GM19328 (cell line): Measurements from ENCODE around the gene ZNF469.

Experiments
- ATAC-seq: cut with Tn5 transposase; IDR thresholded peaks from one replicate; pipeline ENCODE4 v1.9.1; 2021; ENCODE audit warnings: mild to moderate bottlenecking, moderate library complexity; ENCODE audit not compliant: unreplicated experiment

Gene ZNF469

GRCh38 chr16:88423448-88423850 is 40.7 kb downstream of the ZNF469 start:
- no peak for ATAC-seq

- ATAC-seq = no peak
These were observed 42.0 kb downstream of the ZNF469 start for GRCh38 chr16:88424587-88425235.

GRCh38 chr16:88426018-88426417 is 43.3 kb downstream of the ZNF469 start:
- ATAC-seq = no peak

- no peak for ATAC-seq
These were observed 44.6 kb downstream of the ZNF469 start for GRCh38 chr16:88427376-88427775.

DNA sequence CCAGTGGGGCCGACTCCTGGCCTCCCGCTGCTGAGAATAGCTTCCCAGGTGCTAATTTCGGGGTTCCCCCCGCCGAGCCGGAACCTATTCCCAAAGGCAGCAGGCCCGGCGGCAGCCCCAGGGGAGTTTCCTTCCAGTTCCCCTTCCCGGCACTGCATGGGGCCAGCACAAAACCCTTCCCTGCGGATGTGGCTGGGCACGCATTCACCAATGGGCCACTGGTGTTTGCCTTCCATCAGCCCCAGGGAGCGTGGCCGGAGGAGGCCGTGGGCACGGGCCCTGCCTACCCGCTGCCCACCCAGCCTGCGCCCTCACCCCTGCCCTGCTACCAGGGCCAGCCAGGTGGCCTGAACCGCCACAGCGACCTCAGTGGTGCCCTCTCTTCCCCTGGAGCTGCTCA is 45.4 kb downstream of the ZNF469 start:
- no peak for ATAC-seq

GRCh38 chr16:88428616-88429386 is 46.0 kb downstream of the ZNF469 start:
- no peak for ATAC-seq

GRCh38 chr16:88429387-88430184 is 46.8 kb downstream of the ZNF469 start:
- ATAC-seq = no peak

- no peak for ATAC-seq
These were observed 47.4 kb downstream of the ZNF469 start for GRCh38 chr16:88430185-88430523.

DNA sequence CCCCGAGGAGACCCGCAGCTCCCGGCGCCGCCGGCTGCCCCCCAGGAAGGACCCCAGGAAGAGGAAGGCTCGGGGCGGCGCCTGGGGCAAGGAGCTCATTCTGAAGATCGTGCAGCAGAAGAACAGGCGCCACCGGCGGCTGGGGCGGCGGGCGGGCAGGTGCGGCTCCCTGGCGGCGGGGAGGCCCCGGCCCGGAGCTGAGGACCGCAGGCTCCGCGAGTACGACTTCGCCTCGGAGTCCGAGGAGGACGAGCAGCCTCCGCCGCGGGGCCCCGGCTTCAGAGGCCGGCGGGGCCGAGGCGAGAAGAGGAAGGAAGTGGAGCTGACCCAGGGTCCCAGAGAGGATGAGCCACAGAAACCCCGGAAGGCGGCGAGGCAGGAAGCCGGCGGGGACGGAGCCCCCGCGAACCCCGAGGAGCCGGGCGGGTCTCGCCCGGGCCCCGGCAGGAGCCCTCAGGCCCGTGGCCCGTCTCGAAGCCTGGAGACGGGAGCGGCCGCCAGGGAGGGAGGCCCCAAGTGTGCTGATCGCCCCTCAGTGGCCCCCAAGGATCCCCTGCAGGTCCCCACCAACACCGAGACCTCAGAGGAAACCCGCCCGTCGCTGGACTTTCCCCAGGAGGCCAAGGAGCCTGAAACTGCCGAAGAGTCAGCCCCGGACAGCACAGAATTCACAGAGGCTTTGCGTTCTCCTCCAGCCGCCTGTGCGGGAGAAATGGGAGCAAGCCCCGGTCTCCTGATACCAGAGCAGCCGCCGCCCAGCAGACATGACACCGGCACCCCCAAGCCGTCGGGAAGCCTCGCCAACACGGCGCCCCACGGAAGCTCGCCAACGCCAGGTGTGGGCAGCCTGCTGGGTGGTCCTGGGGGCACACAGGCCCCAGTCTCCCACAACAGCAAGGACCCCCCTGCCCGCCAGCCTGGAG is 48.0 kb downstream of the ZNF469 start:
- ATAC-seq = no peak

DNA sequence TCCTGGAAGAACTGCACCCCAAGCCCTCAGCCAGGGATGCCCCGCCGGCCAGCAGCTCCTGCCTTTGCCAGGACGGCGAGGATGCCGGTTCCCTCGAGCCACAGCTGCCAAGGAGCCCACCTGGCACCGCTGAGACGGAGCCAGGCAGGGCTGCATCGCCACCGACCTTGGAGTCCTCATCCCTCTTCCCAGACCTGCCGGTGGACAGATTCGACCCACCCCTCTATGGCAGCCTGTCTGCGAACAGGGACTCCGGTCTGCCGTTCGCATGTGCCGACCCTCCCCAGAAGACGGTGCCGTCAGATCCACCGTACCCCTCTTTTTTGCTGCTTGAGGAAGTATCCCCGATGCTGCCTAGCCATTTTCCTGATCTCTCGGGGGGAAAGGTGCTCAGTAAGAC is 48.9 kb downstream of the ZNF469 start:
- ATAC-seq = no peak

- no peak for ATAC-seq
These were observed 49.4 kb downstream of the ZNF469 start for GRCh38 chr16:88432174-88432573.
